ENCODE results near the gene PITX2.

The PITX2 gene

DNA sequence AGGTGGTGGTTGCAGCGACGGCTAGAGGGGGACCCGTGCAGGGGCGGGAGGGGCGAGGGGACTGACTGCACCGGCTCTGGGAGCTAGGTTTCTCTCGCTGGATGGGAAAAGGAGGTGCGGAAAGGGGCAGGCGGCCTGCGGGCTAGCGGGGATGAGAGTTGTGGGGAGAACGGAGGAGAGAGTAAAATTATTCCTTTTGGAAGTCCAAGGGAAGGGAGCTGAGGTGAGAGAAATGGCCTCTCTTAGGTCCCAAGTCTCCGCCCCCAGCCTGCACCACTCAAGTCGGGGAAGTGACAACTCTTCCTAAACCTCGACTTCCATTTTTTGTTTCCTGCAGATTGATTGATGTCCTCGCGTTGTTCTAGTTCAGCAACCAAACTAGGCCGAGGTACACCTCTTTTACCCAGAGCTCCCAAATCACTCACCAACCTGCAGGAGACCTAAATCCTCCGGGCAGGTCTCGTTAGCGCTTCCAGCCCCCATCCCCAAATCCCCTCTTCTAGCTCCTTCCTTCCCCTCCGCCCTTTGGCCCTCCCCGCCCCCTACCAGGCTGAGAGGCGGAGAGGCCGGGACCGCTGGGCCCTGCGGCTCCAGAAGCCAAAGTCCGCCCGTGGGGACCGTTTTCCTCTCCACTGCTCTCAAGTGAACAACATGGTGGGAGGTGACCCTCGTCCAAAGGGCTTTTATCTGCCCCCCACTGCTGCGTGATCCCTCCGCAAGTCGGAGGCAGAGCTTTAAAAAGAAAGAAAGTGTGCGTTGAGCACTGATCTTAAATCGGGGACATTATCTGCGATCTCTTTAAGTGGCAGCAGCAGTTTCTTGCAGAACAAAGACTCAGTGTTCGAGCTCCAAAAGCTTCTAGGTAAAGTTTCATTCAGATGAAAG, 7.3 kb downstream of the PITX2 start:
- H3K4me3 ChIP-seq (ENCODE audit: low read length) = no peak overlapping the region

DNA sequence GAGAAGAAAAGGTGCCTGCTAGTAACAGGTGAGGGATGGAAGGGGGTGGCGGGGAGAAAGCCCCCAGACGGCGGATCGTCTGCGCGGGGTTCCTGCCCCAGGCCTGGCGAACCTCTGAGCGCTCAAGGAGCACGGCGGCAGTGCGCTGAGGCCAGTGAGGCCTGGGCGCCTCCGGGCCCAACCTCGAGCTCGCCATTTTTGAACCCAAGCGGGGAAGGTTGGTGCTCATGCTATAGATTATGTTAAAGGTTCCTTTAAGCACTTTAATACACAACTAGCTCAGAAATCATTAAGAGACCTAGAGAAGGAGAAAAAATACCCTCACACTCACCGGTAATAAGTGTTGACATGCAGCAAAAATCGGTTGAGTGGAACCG, 7.9 kb downstream of the PITX2 start:
- no peak overlapping the region for H3K4me3 ChIP-seq (ENCODE audit: low read length)
- no peak for TF ChIP-seq ZNF274 (IDR thresholded peaks at IDR 0.05; ENCODE audit: low read depth, low read length)

More for the DNA sequence above, 7.3 kb downstream of the PITX2 start:
- no peak for TF ChIP-seq ZNF274 (IDR thresholded peaks at IDR 0.05; ENCODE audit: low read depth, low read length)

DNA sequence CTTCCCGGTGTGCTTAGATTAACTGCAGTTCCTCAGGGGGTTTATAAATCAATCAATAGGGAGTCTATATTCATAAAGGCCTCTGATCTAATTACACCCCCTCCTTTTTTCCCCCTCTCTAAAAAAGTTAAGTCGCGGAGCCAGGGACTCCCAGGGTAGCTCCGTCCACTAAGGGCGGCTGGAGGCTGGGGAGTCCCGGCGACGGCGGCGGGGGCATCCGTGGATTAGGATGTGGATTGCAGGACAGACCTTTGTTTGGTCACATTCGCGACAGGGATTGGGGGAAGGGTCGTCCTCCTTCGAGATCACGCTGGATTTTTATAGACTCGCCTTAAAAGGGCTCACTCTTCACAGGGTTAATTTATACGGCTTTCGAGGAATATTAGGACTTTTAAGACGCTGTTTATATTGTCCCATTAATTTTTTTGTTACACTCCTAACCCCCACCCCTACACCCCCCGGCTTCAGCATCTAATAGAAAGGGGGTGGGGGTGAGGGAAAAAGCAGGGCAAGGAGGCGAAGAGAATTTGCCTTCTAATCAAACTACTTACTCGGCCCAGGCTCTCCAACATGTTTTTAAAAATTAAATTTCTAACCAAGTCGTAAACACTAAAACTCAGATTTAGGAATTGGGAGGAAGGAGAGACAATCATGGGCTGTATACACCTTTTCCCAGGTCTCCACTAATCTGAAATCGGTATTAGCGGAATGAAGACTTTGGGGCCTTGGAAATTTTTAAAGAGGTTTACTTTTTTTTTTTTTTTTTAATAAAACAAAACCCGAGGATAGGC, 8.5 kb downstream of the PITX2 start:
- H3K4me3 ChIP-seq (ENCODE audit: low read length) = no peak overlapping the region
- TF ChIP-seq ZNF274 (IDR thresholded peaks at IDR 0.05; ENCODE audit: low read depth, low read length) = no peak

DNA sequence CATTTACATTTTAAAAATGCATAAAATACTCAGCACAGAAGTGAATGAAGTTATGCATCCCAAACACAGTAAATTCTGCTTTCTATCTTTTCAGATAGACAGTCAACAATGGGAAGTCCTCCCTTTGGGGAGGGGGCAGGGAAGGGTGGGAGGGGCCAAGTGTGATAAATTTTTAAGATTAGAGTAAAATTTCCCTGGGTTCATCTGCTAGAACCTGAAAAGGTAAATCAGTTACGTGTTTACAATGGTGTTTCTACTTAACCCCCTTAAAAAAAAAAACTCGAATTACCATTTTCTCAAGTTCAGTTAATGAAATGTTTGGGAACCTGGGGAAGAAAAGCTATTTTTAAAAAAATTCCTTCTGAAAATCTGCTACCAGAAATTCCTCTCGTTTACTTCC, 9.1 kb downstream of the PITX2 start:
- no peak overlapping the region for H3K4me3 ChIP-seq (ENCODE audit: low read length)
- no peak for TF ChIP-seq ZNF274 (IDR thresholded peaks at IDR 0.05; ENCODE audit: low read depth, low read length)

DNA sequence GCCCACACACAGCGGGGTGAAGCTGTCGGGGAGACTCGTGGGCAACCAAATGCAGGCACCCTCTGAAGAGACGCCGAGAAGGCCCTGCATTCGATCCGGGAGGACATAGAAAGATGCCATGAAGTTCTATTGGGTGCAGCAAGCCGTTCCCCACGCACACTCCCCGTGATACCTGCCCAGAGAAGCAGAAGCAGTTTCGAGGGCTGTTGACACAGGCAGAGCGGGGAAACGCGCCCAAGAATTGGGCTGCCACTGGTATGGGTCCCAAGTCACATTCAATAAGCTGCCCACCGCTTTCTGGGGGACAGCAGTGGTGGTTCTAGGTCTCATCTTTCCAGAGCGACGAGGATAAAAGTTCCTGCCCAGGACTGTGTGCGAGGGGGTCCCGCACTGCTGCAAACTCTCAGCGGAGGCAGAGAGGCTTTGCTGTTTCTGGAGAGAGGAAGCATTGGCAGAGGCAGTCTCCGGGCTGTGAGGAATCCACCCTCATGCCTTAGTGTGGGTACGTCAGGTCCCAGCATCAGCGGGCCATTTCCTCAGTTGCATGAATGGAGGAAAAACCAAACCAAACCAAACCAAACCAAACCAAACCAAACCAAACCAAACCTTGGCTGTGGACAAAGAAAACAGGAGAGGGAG, 10.1 kb downstream of the PITX2 start:
- TF ChIP-seq ZNF274 (IDR thresholded peaks at IDR 0.05; ENCODE audit: low read depth, low read length) = no peak
- H3K4me3 ChIP-seq (ENCODE audit: low read length) = no peak overlapping the region

DNA sequence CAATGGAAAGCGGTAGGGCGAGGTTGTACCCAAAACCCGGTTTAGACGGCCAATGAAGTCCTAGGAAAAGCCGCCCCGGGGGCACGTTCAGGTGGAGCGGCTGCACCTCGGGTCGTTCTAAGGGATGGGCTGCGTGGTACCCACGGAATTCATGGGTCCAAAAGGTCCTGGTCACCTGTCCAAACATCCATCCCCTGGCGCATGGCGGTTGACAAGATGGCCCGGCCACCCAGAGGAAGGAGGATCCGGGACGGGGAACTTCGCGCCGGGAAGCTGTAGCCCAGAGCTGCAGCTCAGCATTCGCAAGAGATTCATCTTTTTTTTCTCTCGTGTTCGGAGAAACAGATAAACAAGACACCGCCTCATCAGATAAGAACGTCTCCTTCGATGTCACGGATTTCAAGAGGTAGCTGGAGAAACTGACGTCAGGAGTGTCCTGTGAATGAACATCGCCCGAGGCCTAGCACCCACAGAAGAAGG, 10.9 kb downstream of the PITX2 start:
- no peak for TF ChIP-seq ZNF274 (IDR thresholded peaks at IDR 0.05; ENCODE audit: low read depth, low read length)
- peak overlapping the region; percentile 20; the same call in 1 of the 2 replicates for H3K4me3 ChIP-seq (ENCODE audit: low read length)

DNA sequence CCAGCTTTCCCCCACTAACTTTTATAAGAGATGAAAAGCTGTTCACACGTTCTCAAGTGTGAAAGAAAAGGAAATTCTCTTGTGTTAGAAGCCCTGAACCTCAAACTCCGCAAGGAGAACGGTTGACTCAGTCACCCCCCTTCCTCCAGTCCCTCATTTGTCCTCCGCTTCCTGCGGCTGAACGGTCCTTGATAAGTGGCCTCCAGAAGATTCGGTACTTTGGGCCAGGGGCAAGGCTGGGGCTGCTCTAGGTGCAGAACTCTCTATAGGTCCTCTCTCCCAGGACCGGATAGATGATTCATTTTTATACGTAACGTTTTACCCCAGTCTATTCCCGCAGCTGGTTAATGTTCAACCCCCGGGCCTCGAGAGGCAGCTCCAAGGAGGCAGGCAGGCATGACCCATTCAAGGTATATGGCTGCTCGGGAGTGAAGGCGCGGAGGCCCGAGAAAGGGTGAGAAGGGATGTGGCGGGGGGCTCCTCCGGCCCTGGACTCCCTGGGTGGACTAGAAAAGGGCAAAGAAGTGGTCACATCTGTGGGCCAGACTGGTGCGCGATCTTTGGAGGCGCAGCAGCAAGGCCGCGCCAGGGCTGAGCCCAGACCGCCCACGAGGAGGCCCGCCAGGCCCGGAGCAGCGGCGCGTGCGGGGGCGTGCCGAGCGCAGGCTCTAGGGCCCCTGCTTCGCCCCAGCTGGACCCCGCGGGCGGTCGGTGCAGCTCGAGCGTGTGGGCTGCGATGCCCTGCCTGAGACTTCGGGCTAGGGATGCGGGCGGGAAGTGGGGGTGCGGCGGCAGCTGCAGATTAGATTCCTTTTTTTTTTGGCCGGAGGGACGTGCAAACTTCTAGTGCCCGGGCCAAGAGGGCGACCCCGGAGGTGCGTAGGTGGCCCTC, 11.7 kb downstream of the PITX2 start:
- peak overlapping the region; percentile 20; the same call in 1 of the 2 replicates for H3K4me3 ChIP-seq (ENCODE audit: low read length)
- no peak for TF ChIP-seq ZNF274 (IDR thresholded peaks at IDR 0.05; ENCODE audit: low read depth, low read length)

DNA sequence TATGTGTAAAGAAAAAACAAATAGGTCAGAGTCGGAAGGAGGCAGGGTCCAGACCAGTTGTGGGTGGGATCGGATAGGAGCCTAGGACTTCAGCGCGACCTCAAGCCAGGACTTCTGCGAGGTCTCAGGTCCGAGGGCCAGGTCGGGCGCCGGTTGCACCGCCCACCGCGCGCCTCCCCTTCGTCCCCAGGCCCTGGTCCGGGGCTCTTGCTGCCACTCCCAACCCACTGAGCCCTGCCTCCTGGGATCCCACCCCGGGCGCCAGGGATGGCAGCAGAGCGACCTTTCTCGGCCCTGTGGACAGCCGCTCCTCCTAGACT, 12.3 kb downstream of the PITX2 start:
- TF ChIP-seq ZNF274 (IDR thresholded peaks at IDR 0.05; ENCODE audit: low read depth, low read length) = no peak
- no peak overlapping the region; the same call in 1 of the 2 replicates for H3K4me3 ChIP-seq (ENCODE audit: low read length)

DNA sequence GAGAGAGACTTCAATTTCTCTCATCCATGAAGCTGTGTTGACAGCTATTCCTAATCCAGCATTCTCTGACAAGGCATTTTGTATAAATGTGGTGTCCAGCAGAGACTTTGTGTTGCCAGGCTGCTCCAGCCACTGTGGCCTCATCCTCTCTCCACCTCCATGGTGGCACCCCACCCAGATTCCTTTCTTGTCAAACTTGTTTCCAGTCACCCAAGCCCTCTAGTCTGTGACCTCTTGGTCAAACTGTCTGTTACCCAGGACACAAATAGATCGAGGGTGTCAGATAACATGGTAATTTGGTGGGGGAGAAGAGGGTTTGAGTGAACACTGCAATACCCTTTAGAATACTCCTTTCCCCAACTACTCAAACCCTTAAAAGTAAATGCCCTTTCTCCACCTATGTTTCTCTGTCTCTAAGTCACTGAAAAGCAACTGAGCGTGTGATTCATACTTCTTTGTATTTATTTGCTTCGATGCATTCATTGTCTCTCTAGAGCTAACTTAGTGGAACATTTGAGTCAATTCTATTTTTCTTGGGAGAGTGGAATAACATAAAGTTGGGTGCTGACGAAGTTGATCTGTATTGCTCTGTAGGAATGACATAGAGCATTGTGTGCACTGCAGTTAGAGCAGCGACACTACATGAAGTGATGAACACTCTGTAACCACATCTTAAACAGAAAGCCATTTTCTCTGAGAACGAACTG, 13.7 kb downstream of the PITX2 start:
- no peak for TF ChIP-seq ZNF274 (IDR thresholded peaks at IDR 0.05; ENCODE audit: low read depth, low read length)
- no peak overlapping the region for H3K4me3 ChIP-seq (ENCODE audit: low read length)

DNA sequence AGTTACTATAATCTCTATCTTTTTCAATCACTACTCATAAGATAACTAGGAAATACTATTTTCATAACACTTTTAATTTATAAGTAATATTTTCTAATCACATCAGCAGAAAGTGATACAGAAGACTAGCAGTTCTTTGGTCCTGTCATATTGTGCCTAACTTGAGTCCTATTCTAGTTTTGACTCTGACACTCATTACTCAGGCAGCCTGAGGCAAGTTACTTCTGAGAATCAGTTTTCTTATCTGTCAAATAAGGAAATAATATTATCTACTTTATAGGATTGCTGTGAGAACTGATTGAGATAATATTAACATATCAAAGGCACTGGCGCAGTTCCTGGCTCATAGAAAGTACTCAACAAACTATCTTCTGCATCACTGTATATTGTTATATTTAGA, 17.8 kb downstream of the PITX2 start:
- no peak overlapping the region for H3K4me3 ChIP-seq (ENCODE audit: low read length)
- TF ChIP-seq ZNF274 (IDR thresholded peaks at IDR 0.05; ENCODE audit: low read depth, low read length) = no peak

DNA sequence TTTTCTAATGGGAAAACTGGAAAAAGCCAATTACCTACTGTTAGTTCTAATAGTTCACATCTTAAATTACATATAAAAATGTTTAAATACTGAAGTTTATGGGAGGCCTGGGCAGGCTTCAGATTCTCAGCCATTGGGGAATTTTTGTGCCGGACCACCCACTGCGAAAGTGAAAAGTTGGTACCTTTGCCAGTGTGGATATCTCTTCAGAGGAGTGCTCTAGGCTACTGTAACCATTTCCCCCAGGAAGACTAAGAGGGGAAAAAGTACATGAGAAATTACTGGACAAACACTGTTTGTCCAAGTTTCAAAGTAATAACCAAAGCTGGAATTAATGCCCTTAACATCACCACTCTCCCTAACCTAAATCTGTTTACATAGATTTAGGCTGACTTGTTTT, 20.8 kb downstream of the PITX2 start:
- TF ChIP-seq ZNF274 (IDR thresholded peaks at IDR 0.05; ENCODE audit: low read depth, low read length) = no peak

DNA sequence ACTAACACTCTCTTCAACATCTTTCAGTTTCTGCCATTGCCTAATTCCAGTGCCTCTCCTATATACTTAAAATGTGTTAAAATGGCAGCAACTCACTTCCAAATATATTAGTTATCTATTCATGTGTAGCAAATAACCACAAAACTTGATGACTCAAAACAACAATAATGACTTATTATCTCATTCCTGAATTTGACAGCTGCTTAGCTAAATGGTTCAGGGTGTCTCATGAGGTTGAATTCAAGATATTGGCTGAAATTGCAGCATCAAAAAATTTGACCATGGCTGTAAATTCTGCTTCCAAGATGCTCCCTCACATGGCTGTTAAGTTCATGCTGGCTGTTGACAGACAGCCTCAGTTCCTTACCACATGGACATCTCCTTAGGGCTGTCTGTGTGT, 25.3 kb downstream of the PITX2 start:
- TF ChIP-seq ZNF274 (IDR thresholded peaks at IDR 0.05; ENCODE audit: low read depth, low read length) = no peak
- no peak overlapping the region for H3K4me3 ChIP-seq (ENCODE audit: low read length)

More for the DNA sequence above, 20.8 kb downstream of the PITX2 start:
- H3K4me3 ChIP-seq (ENCODE audit: low read length) = no peak overlapping the region

DNA sequence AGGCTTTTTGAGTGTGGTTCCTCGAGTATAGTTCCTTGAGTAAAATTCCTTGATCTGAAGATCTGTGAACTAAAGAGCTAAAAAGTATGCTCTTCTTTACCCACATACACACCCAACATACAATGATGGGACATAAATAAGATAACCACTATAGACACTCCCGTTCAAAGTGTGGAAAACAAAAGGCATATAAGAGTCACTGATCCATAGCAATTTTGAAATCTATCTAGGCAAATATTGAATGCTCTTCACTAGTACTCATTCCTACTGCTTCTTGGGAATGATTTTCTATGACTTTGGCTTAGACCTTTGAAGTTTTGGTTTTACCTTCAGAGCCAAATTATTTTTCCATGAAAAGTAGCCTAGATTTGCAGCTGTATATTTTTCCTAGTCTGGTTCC, 26.4 kb downstream of the PITX2 start:
- no peak for TF ChIP-seq ZNF274 (IDR thresholded peaks at IDR 0.05; ENCODE audit: low read depth, low read length)
- no peak overlapping the region for H3K4me3 ChIP-seq (ENCODE audit: low read length)
